Measurements from ENCODE around the gene CRHR2.

Gene CRHR2

GRCh38 chr7:30649717-30650420 is 32.4 kb downstream of the CRHR2 start:
- no peak for TF ChIP-seq CTCF (IDR thresholded peaks at IDR 0.05; ENCODE audit: low read depth, low read length)
- H3K4me3 ChIP-seq (ENCODE audit: low read depth, low read length): no peak overlapping the region

GRCh38 chr7:30648744-30649540 is 33.3 kb downstream of the CRHR2 start:
- TF ChIP-seq CTCF (IDR thresholded peaks at IDR 0.05; ENCODE audit: low read depth, low read length): no peak
- H3K4me3 ChIP-seq (ENCODE audit: low read depth, low read length): no peak overlapping the region

- no peak overlapping the region for H3K4me3 ChIP-seq (ENCODE audit: low read depth, low read length)
- no peak for TF ChIP-seq CTCF (IDR thresholded peaks at IDR 0.05; ENCODE audit: low read depth, low read length)
These were observed 34.5 kb downstream of the CRHR2 start for GRCh38 chr7:30647589-30648364.

GRCh38 chr7:30646154-30646553 is 36.1 kb downstream of the CRHR2 start:
- no peak for TF ChIP-seq CTCF (IDR thresholded peaks at IDR 0.05; ENCODE audit: low read depth, low read length)
- H3K4me3 ChIP-seq (ENCODE audit: low read depth, low read length): no peak overlapping the region

GRCh38 chr7:30645661-30646060 is 36.6 kb downstream of the CRHR2 start:
- H3K4me3 ChIP-seq (ENCODE audit: low read depth, low read length): no peak overlapping the region
- TF ChIP-seq CTCF (IDR thresholded peaks at IDR 0.05; ENCODE audit: low read depth, low read length): no peak

- TF ChIP-seq CTCF (IDR thresholded peaks at IDR 0.05; ENCODE audit: low read depth, low read length): no peak
- H3K4me3 ChIP-seq (ENCODE audit: low read depth, low read length): no peak overlapping the region
These were observed 37.8 kb downstream of the CRHR2 start for GRCh38 chr7:30644286-30644955.

All from WI38 (cell line).